HG03575 (cell line): ENCODE data around the gene SARNP.
"Not testable (repeated sequence)": the region's sequence is repeated elsewhere in the genome, so short reads cannot be mapped to it uniquely, and the experiment has no call there.

Experiments used
- ATAC-seq: cut with Tn5 transposase; IDR thresholded peaks from one replicate; pipeline ENCODE4 v1.9.1; 2021; ENCODE audit not compliant: unreplicated experiment, insufficient number of reproducible peaks, low FRiP score; ENCODE audit errors: extremely low read depth

Gene SARNP

DNA sequence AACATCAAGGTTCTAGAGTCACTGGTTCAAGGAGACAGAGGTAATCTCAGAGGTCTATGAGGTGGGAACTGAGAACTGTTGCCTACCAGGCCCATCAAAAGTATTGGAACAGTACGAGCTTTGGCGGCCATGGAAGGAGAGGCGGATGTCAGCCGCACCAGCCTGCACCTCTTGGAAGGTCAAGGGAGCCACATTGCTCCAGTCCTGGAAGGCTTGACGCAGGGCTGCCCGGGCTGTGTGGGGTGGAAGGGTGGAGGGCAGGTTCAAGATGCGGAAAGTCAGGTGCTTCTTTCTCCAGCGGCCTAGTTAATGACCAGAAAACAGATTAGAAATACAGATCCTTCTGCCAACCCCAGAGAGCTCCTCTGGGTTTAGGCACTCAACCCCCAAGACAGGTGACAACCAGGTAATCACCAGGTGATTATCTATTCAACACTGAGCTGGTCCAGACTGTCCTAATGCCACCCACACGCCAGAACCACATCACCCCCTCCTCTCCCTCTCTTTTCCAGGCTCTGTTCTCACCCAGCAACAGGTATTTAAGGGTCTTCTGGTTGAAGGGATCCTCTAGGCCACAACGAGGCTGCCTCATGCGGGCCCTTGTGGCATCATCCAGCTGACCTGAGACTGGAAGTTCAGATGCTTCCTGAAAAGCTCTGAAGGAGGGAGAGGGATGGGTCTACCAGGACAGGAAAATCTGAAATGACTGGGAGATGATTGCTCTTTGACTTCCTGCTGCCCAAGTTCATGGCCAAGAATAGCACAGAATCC lies 23.2 kb upstream of the SARNP start:
- no peak for ATAC-seq

DNA sequence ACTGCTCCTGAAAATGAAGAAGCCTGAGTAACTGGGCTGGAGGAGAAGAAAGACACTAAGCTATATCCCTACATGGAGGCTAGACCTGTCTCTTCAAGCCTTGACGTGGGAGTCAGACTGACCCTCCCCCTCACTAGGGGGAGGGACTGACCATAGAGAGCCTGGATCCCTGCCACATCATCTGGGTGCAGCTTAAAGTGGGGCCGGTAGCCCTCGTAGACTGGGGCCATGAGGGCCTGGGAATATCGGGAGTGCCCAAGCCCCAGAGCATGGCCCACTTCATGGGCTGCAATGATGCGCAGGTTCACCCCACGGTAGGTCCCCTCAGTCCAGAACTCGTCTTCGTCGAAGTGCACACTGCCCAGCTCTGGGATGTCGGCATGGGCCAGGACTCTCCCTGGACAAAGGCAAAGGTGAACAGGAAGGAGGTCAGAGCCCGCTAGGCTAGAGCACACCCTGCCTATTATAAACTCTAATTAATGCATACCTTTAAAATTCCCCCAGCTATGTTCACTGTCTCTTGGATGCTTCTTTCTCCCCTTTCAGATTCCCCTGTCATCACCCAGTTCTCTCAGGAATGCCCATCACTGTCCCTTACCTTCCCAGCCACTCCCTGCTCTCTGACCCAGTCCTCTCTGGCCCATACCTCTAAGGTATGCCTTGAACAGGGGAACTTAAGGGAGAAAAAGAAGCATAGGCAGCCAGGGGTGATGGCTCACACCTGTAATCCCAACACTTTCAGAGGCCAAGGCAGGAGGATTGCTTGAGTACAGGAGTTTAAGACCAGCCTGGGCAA lies 22.0 kb upstream of the SARNP start:
- ATAC-seq = no peak

DNA sequence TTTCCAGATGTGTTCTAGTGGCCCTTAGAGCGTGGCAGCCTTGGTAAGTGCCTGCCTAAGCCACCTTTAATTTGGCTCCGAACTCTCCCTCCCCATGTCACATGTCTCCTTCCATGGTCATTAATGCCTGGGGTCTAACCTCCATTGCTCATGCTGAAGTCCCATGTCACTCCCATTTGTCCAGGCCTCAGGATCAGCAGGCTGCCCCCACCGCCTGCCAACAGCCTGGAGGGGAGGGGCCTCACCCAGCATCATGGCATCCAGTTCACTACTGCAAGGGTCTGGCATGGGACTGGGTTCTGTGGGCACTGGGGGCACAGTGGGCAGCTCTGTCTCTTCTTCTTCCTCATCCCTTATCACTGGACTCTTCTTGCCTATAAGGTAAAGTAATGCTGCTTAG lies 20.8 kb upstream of the SARNP start:
- no peak for ATAC-seq

DNA sequence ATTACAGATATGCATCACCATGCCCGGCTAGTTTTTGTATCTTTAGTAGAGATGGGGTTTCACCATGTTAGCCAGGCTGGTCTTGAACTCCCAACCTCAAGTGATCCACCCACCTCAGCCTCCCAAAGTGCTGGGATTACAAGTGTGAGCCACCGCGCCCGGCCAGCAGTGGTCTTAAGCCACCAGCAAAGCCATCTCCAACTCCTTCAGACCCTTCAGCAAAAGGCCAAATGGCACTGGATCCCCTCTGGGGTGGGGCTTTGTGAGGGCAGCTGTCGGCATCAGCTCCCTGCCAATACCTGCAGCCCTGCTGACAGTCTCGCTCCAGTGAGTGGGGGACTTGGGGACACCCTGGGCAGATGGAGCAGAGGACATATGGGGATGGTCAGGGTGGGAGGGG lies 16.9 kb upstream of the SARNP start:
- not testable (repeated sequence) for ATAC-seq

DNA sequence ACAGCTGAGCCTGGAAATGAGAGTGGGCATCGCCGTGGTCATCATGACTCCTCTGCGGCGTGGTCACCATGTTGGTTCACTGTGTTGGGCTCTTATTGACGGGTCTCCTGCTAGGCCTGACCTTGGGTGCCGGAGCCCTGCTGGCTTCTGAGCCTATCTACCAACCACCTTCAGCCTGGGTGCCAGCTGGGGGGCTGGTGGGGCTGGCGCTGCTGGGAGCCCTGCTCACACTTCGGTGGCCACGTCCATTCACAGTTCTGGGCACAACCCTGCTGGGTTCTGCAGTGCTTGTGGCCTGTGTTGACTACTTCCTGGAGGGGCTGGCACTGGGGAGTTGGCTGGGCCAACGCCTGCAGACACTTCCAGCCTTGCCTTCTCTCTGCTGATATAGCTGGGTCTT lies 15.5 kb upstream of the SARNP start:
- no peak for ATAC-seq

DNA sequence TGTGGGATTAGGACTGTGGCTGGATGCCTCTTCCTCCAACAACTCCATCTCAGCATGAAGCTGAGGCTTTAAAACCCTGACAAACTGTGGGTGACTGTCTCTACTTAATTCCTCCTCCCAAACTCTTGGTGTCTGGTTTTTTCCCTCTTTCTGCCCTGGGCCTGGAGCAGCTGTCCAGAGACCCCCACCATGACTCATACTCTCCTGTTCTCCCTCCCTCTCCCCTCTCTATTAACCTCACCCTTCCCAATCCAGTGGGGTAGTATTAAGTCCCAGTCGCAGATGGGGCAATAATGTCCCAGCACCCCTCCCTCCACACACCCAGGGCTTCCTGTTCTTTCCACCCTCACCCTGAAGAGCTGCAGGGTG lies 13.9 kb upstream of the SARNP start:
- ATAC-seq = no peak

DNA sequence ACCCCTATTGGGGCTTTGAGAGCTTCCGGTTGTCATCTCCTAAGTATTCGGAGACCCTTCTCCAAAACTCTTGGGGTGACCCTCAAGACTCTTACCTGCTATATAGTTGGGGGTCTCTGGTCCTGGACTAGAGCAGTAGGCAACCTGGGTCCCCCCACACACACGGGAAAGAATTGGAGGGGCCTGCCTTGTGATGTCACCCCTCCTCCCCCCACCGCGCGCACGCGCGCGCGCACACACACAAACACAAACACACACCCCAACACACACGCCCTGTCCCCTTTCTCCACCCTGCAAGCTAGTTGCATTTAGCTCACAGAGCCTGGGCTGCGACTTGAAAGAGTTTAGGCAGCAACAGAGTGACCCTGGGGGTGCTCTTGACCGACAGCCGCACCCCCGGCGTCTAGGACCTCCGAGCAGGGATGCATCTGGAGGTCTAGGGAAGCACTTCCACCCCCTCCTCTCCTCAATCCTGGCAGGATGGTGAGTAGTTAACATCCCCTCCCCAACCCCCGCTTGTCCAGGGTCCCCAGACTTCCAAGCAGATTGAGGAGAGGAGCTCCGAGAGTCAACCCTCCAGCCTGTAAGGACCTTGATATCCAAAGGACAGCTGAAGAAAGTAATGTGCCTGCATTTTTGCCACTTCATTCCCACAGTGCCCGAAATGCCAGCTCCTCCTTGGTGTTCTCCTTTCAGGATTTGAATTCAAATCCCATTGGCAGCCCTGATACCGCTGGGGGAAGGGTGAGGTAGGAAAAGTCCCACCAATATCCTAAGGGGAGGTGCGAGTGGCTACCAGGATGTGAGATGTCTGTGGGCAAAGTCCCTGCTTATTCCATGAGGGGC lies 13.3 kb upstream of the SARNP start:
- no peak for ATAC-seq

DNA sequence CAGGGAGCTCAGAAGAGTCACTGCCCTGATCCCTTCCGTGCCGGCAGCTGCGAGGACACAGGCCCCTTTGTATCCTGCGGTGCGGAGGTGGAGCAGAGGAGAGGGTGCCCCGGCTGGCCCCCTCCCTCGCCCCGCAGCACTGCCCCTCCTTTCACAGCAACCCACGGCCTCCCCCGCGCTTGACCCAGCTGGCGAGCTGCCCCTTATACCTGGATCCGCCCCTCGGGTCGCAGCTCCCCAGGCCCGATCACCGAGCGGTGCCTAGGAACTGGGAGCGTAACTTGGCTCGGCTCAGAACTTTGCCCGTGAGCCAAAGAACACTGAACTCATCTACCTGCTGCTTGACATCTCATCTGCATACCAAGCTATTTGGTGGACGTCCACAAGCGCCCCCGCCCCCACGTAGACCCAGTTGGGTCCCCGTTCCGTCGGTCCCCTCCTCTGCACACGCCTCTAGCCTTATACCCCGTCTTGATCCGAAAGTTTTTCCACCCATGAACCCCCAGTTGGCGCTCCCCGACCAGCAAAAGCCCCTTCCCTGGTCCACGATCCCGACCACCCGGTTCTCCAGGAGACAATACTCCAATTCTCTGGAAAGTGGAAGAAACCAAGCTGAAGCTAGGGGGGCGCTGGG lies 12.6 kb upstream of the SARNP start:
- ATAC-seq = no peak

DNA sequence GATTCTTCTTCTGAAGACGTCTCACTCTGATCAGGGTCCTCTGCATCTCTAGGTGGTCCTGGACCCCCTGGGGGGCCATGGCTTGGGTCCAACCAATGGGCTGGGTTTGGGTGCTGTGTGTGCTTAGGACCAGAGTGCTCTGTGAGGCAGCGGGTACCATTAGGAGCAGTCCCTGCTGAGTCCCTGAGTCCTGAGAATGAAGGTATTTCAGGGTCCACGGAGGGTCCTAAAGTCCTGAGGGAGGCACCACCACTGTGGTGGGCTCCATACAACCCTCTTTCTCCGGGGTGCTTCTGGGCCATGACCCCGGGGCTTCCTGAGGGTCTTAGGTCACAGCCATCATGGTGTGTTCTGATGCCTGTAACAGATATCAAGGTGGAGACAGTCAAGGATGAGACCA lies 10.8 kb upstream of the SARNP start:
- ATAC-seq = no peak

DNA sequence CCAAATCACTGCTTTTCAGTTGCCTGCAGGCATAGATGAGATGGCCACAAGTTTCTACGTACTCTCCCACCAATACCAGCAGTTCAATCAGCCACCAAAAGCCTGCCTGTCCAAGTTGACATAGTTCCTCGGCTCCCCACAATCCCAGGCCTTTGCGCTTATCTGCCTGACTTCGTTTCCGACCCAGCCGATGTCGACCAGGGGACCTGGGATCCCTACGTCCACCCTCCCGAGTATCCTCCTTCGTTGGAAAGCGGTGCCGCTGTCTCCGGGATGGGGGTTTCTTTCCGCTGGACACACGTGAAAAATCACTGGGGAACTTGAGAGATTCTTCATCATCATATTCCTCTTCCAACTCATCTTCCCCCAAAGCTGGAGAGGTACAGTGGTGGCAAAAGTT lies 10.3 kb upstream of the SARNP start:
- ATAC-seq = no peak

DNA sequence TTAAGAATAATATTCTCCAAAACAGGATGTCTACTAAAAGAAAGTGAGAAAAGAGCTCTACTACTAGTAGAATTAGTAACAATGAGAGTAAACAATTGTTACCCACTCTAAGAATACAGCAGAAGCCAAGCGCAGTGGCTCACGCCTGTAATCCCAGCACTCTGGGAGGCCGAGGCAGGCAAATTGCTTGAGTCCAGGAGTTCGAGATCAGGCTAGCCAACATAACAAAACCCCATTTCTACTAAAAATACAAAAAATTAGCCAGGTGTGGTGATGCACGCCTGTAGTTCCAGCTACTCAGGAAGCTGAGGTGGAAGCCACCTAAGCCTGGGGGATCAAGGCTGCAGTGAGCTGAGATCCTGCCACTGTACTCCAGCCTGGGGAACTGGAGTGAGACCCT lies 7.2 kb upstream of the SARNP start:
- ATAC-seq = no peak

DNA sequence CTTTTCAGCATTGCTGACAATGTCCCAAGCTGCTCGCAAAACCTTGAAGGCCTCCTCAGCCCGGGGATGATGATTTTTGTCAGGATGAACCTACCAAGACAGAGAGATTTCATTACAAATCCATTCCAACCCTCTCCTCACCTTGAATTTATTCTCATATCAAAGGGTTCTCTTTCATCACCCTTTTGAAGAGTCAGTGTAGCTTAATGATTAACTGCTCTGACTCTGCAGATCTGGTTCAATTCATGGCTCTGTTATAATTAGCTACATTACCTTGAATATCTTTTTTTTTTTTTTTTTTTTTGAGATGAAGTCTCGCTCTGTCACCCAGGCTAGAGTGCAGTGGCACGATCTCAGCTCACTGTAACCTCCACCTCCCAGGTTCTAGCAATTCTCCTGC lies 5.9 kb upstream of the SARNP start:
- no peak for ATAC-seq

DNA sequence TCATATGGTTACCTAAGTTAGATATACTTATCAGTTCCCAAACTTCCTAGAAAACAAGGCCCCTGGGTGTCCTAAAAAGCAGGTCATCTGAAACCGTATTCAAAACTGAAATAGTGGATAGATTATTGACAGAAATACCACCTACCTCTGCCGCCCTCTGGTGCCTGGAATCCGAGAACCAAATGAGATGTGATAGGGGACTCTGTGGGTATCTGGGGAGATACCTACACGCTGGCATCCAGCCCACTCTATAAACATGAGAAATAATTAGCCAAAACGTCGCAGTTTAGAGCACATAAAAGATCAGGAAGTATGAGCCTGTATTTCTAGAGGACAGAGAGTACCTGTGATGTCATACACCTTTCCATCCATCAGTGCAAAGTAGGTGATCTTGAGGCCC lies 4.7 kb upstream of the SARNP start:
- ATAC-seq = no peak

DNA sequence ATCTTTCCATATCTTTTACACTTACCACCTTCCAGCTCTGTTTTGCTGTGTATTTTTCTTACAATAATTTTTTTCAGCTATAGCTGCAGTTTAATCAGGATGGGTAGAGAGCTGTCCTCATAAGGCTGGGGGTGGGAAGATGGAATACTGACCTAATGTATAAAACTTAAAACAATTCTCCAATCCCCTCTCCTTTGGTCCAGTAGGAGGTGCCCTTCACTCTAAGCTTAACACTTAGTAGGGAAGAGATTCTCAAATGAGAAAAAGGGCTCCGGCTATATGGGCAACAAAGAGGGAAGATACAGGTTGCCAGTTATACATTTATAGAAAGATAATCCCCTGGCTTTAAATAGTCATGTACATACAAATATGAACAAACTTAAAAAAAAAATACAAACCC lies 3.2 kb upstream of the SARNP start:
- no peak for ATAC-seq

DNA sequence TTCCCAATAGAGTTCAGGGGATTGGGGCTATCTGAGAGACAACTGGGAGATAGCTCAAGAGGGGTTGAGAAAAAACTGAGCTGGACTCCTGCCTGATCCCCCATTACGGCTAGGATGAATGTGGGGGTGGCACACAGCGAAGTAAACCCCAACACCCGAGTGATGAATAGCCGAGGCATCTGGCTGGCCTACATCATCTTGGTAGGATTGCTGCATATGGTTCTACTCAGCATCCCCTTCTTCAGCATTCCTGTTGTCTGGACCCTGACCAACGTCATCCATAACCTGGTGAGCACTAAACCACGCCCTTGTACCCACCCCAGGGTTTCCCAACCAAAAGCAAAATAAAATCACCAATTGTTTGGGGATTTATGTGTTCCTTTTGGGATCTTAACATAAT lies 1.4 kb upstream of the SARNP start:
- no peak for ATAC-seq

DNA sequence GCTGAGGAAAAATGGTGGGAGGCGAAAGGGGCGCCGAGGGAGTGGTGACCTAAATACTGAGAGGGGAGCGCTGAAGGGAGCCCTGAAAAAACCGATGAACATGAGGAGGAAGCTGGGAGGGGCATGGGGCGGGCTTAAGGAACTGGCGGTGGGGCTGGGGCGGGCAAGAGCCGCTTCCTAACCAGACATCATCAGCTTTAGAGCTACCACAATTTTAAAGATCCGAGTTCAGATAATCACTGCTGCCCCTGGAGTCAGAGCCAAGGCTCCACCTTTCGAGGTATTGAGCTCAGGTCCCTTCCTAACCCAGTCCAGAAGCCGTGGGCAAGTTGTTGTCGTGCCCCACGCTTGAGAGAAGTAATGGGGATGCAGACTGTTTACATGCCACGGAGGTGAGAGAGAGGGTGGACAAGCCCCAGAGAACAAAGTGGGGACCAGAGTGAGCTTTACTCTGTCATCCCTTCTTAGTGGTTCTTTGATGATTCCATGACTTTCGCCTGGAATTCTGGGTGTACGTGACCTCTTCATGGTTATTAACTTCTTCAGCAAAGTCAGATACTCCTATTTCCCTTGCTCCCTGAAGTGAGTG lies 710 bp upstream of the SARNP start:
- no peak for ATAC-seq

DNA sequence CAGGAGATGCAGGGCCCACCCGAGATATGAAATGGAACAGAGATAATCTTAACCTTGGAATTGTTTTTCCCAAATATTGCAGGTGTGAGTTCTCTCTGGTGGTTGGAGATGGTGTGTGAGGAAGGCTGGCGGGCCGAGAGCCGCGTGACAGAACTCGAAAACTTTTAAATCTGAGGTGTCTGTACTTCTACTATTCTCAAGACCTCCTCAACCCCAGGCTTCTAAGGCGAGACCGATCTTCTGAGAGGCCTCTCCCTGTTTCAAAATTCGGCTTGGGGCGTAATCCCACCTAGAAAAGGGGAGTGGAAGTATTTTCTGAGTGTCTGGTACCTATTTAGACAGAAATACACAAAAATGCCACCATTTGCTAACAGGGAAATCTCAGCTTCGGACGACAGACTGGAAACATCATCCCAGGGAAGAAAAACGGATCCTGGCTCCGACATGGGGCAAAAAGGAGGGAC lies 611 bp downstream of the SARNP start:
- no peak for ATAC-seq

DNA sequence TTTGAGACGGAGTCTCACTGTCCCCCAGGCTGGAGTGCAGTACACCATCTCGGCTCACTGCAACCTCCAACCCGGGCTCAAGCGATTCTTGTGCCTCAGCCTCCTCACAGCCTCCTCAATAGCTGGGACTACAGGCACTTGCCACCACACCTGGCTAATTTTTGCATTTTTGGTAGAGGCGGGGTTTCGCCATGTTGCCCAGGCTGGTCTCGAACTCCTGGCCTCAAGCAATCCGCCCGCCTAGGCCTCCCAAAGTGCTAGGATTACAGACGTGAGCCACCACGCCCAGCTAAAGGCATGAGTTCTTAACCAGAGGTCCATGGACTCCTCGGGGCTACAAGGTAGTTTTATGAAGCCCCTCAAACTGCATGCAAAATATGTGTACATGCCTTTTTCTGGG lies 2.1 kb downstream of the SARNP start:
- no peak for ATAC-seq

DNA sequence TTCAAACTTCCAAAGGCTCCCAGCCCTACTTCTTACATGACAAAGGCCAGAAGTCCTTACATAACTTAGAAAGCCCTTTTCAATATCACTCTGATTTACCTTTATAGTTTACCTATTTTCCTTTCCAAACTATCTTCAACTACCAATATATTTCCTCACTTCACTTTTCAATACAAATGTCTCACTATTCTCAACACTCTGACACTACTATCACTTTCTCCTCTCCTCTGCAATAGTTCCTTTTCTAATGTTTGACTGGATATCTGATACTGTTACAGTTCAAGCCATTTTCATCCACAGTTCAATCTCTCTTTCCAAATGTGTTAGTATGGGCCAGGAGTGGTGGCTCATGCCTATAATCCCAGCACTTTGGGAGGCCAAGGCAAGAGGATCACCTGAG lies 3.3 kb downstream of the SARNP start:
- no peak for ATAC-seq
